HepG2 (cell line): Measurements from ENCODE around the gene NDN. TPM values are rescaled to one million over a fixed set of nuclear protein-coding genes. Genes with fewer than 3 reads are reported as not detected.

Experiments
- DNMT3B ChIP-seq: conservative IDR thresholded peaks from 2 replicates; pipeline ENCODE4 v1.6.1; 2016; ENCODE audit warnings: missing biosample characterization, control low read depth
- HDAC6 ChIP-seq: fragments of 200-600 bp; sonication (generic); IDR thresholded peaks from 2 replicates; pipeline ENCODE4 v1.7.0; 2017; ENCODE audit warnings: mild to moderate bottlenecking, antibody characterized with exemption, low read length, low read depth
- JUNB ChIP-seq: sonication (generic); formaldehyde crosslinking; IDR thresholded peaks from 2 replicates; pipeline ENCODE4 v1.8.0; 2022; ENCODE audit warnings: missing genetic modification reagents, mild to moderate bottlenecking, borderline replicate concordance
- MEF2D ChIP-seq: sonication (generic); formaldehyde crosslinking; IDR thresholded peaks from 2 replicates; pipeline ENCODE4 v1.5.1; 2020; ENCODE audit warnings: mild to moderate bottlenecking, missing genetic modification reagents
- NFYC ChIP-seq: IDR thresholded peaks from 2 replicates; pipeline ENCODE4 v1.6.1; 2016; ENCODE audit warnings: missing genetic modification reagents, missing compliant biosample characterization
- RBFOX2 ChIP-seq: fragments of 200-400 bp; formaldehyde crosslinking; IDR thresholded peaks from 2 replicates; pipeline ENCODE4 v1.6.1; 2017; ENCODE audit warnings: low read depth, mild to moderate bottlenecking, low read length
- SETDB1 ChIP-seq: sonication (generic); formaldehyde crosslinking; IDR thresholded peaks from 2 replicates; pipeline ENCODE4 v1.5.1; 2020; ENCODE audit warnings: missing genetic modification reagents, mild to moderate bottlenecking, borderline replicate concordance
- SIX1 ChIP-seq: sonication (generic); formaldehyde crosslinking; IDR thresholded peaks from 2 replicates; pipeline ENCODE4 v1.4.0; 2020; ENCODE audit warnings: missing genetic modification reagents, borderline replicate concordance
- SOX5 ChIP-seq: IDR thresholded peaks from 2 replicates; pipeline ENCODE4 v1.6.1; 2016; ENCODE audit warnings: borderline replicate concordance
- TSC22D2 ChIP-seq: sonication (generic); formaldehyde crosslinking; IDR thresholded peaks from 2 replicates; pipeline ENCODE4 v1.5.1; 2020; ENCODE audit warnings: missing genetic modification reagents, mild to moderate bottlenecking, borderline replicate concordance
- U2AF2 ChIP-seq: fragments of 200-400 bp; formaldehyde crosslinking; IDR thresholded peaks from 2 replicates; pipeline ENCODE4 v1.6.1; 2017; ENCODE audit warnings: low read depth, mild to moderate bottlenecking, low read length
- YY1 ChIP-seq: IDR thresholded peaks from 2 replicates; pipeline ENCODE4 v1.6.1; 2011; ENCODE audit warnings: low read length, low read depth, moderate library complexity, mild to moderate bottlenecking; ENCODE audit not compliant: insufficient read depth, insufficient replicate concordance
- ZBTB1 ChIP-seq: sonication (generic); formaldehyde crosslinking; IDR thresholded peaks from 2 replicates; pipeline ENCODE4 v1.4.0; 2020; ENCODE audit warnings: missing genetic modification reagents, borderline replicate concordance
- ZC3H4 ChIP-seq: sonication (generic); formaldehyde crosslinking; IDR thresholded peaks from 2 replicates; pipeline ENCODE4 v1.4.0; 2020; ENCODE audit warnings: missing genetic modification reagents, borderline replicate concordance
- ZNF232 ChIP-seq: sonication (generic); formaldehyde crosslinking; IDR thresholded peaks from 2 replicates; pipeline ENCODE4 v1.4.0; 2020; ENCODE audit warnings: missing genetic modification reagents, borderline replicate concordance
- ZNF30 ChIP-seq: sonication (generic); formaldehyde crosslinking; IDR thresholded peaks from 2 replicates; pipeline ENCODE4 v1.5.0; 2020; ENCODE audit warnings: mild to moderate bottlenecking, missing genetic modification reagents
- ZNF326 ChIP-seq: sonication (generic); formaldehyde crosslinking; IDR thresholded peaks from 2 replicates; pipeline ENCODE4 v1.4.0; 2020; ENCODE audit warnings: missing genetic modification reagents, borderline replicate concordance
- ZNF441 ChIP-seq: sonication (generic); formaldehyde crosslinking; IDR thresholded peaks from 2 replicates; pipeline ENCODE4 v1.7.0; 2021; ENCODE audit warnings: missing genetic modification reagents, borderline replicate concordance
- ZNF550 ChIP-seq: sonication (generic); formaldehyde crosslinking; IDR thresholded peaks from 2 replicates; pipeline ENCODE4 v1.4.0; 2020; ENCODE audit warnings: mild to moderate bottlenecking, missing genetic modification reagents, borderline replicate concordance
- ZNF747 ChIP-seq: sonication (generic); formaldehyde crosslinking; IDR thresholded peaks from 2 replicates; pipeline ENCODE4 v1.8.1; 2023; ENCODE audit warnings: missing genetic modification reagents, mild to moderate bottlenecking, borderline replicate concordance
- ZNF777 ChIP-seq: sonication (generic); formaldehyde crosslinking; IDR thresholded peaks from 2 replicates; pipeline ENCODE4 v1.4.0; 2020; ENCODE audit warnings: missing genetic modification reagents
- ZSCAN9 ChIP-seq: IDR thresholded peaks from 2 replicates; pipeline ENCODE4 v1.6.1; 2016; ENCODE audit warnings: borderline replicate concordance
- polyA plus RNA-seq, 8 experiments: library from polyadenylated mRNA; depleted of rRNA in 3 of 8; stranded (reverse) in 7 of 8; unstranded in 1 of 8; fragments of >200 nt; fragmentation: Illumina TruSeq in 4 of 8; extraction: Trizol in 4 of 8; gene quantifications; 2 replicates each; pipeline versions ENCODE4 v1.2.1 to v1.2.3, GENCODE V29; 2011 to 2016; ENCODE audit warnings: low read depth in 4 of 8, missing spikeins in 1 of 8, mixed read lengths in 1 of 8; ENCODE audit not compliant: insufficient read depth in 1 of 8
- total RNA-seq, 5 experiments: library from RNA; depleted of rRNA; stranded (reverse); fragments of >200 nt; fragmentation: Illumina TruSeq; extraction: Trizol; gene quantifications; 2 replicates each; pipeline ENCODE4 v1.2.3, GENCODE V29; 2016; ENCODE audit warnings: low read depth in 1 of 5
- TF ChIP-seq, protein P1 (sequence below): IDR thresholded peaks from 2 replicates; pipeline ENCODE4 v1.4.0; 2020; ENCODE audit warnings: mild to moderate bottlenecking, missing genetic modification reagents
- TF ChIP-seq, protein P2 (sequence below): sonication (generic); formaldehyde crosslinking; IDR thresholded peaks from 2 replicates; pipeline ENCODE4 v1.8.0; 2022; ENCODE audit warnings: mild to moderate bottlenecking, missing genetic modification reagents; ENCODE audit not compliant: insufficient replicate concordance
- TF ChIP-seq, protein P3 (sequence below): sonication (generic); formaldehyde crosslinking; IDR thresholded peaks from 2 replicates; pipeline ENCODE4 v1.5.1; 2020; ENCODE audit warnings: missing genetic modification reagents, mild to moderate bottlenecking, borderline replicate concordance

Gene NDN
- total and polyA plus RNA-seq, 2 of the 13 experiments (the other 11 are each of a cell fraction or from before 2014, with no cell fraction given): 0.03 TPM; not detected in 1

- TF ChIP-seq, protein P1, sequence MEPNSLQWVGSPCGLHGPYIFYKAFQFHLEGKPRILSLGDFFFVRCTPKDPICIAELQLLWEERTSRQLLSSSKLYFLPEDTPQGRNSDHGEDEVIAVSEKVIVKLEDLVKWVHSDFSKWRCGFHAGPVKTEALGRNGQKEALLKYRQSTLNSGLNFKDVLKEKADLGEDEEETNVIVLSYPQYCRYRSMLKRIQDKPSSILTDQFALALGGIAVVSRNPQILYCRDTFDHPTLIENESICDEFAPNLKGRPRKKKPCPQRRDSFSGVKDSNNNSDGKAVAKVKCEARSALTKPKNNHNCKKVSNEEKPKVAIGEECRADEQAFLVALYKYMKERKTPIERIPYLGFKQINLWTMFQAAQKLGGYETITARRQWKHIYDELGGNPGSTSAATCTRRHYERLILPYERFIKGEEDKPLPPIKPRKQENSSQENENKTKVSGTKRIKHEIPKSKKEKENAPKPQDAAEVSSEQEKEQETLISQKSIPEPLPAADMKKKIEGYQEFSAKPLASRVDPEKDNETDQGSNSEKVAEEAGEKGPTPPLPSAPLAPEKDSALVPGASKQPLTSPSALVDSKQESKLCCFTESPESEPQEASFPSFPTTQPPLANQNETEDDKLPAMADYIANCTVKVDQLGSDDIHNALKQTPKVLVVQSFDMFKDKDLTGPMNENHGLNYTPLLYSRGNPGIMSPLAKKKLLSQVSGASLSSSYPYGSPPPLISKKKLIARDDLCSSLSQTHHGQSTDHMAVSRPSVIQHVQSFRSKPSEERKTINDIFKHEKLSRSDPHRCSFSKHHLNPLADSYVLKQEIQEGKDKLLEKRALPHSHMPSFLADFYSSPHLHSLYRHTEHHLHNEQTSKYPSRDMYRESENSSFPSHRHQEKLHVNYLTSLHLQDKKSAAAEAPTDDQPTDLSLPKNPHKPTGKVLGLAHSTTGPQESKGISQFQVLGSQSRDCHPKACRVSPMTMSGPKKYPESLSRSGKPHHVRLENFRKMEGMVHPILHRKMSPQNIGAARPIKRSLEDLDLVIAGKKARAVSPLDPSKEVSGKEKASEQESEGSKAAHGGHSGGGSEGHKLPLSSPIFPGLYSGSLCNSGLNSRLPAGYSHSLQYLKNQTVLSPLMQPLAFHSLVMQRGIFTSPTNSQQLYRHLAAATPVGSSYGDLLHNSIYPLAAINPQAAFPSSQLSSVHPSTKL (CRISPR knock-in tag): peak; percentile 93
- TF ChIP-seq ZNF777 (CRISPR knock-in tag) (no peak), ZNF550 (CRISPR knock-in tag) (no peak), TSC22D2 (CRISPR knock-in tag) (no peak), MEF2D (0 out of 2 replicates have a peak, but pooled peaks have one; percentile 58), ZNF326 (CRISPR knock-in tag) (no peak), SETDB1 (CRISPR knock-in tag) (no peak), ZSCAN9 (CRISPR knock-in tag) (0 out of 2 replicates have a peak, but pooled peaks have one; percentile 69), DNMT3B (CRISPR knock-in tag) (no peak), ZBTB1 (CRISPR knock-in tag) (no peak), JUNB (CRISPR knock-in tag) (no peak), ZNF232 (0 out of 2 replicates have a peak, but pooled peaks have one; percentile 50), RBFOX2 (no peak), SIX1 (CRISPR knock-in tag) (peak; percentile 63; the same call in 1 of the 2 replicates), ZC3H4 (CRISPR knock-in tag) (no peak), HDAC6 (no peak), ZNF30 (CRISPR knock-in tag) (no peak), ZNF747 (CRISPR knock-in tag) (peak; percentile 40; the same call in 1 of the 2 replicates), YY1 (no peak), SOX5 (peak; percentile 70; the same call in 1 of the 2 replicates), NFYC (CRISPR knock-in tag) (no peak), ZNF441 (CRISPR knock-in tag) (no peak), U2AF2 (no peak)
- TF ChIP-seq, protein P2, sequence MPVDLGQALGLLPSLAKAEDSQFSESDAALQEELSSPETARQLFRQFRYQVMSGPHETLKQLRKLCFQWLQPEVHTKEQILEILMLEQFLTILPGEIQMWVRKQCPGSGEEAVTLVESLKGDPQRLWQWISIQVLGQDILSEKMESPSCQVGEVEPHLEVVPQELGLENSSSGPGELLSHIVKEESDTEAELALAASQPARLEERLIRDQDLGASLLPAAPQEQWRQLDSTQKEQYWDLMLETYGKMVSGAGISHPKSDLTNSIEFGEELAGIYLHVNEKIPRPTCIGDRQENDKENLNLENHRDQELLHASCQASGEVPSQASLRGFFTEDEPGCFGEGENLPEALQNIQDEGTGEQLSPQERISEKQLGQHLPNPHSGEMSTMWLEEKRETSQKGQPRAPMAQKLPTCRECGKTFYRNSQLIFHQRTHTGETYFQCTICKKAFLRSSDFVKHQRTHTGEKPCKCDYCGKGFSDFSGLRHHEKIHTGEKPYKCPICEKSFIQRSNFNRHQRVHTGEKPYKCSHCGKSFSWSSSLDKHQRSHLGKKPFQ: no peak
- TF ChIP-seq, protein P3, sequence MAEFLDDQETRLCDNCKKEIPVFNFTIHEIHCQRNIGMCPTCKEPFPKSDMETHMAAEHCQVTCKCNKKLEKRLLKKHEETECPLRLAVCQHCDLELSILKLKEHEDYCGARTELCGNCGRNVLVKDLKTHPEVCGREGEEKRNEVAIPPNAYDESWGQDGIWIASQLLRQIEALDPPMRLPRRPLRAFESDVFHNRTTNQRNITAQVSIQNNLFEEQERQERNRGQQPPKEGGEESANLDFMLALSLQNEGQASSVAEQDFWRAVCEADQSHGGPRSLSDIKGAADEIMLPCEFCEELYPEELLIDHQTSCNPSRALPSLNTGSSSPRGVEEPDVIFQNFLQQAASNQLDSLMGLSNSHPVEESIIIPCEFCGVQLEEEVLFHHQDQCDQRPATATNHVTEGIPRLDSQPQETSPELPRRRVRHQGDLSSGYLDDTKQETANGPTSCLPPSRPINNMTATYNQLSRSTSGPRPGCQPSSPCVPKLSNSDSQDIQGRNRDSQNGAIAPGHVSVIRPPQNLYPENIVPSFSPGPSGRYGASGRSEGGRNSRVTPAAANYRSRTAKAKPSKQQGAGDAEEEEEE (CRISPR knock-in tag): no peak
Measured at GRCh38 chr15:23690450-23690852, 3.3 kb upstream of the NDN start (continued).
